Dendritic cell treated with granulocyte-macrophage colony-stimulating factor and Interleukin-4, amounts not matched to agents 40 ng/mL and 50 ng/mL, for 4 days (primary cell): ENCODE measurements around the gene MZT2A.
"Not testable (repeated sequence)": the region's sequence is repeated elsewhere in the genome, so short reads cannot be mapped to it uniquely, and the experiment has no call there.

Experiments used
- H3K27ac Mint-ChIP-seq: one replicate; pipeline ENCODE4 v1.8.0; 2022; ENCODE audit warnings: mild to moderate bottlenecking, mixed read lengths
- H3K27me3 Mint-ChIP-seq: one replicate; pipeline ENCODE4 v1.8.0; 2022; ENCODE audit warnings: mild to moderate bottlenecking, mixed read lengths
- H3K36me3 Mint-ChIP-seq: one replicate; pipeline ENCODE4 v1.8.0; 2022; ENCODE audit warnings: low read depth, mixed read lengths
- H3K4me1 Mint-ChIP-seq: one replicate; pipeline ENCODE4 v1.8.0; 2022; ENCODE audit warnings: low read depth, mixed read lengths
- H3K4me3 Mint-ChIP-seq: one replicate; pipeline ENCODE4 v1.8.0; 2022; ENCODE audit warnings: mild to moderate bottlenecking, moderate library complexity, mixed read lengths
- H3K9me3 Mint-ChIP-seq: one replicate; pipeline ENCODE4 v1.8.0; 2022; ENCODE audit warnings: mixed read lengths
- intact Hi-C: fragments of 100-400 bp; cut with micrococcal nuclease; formaldehyde crosslinking; loops from one replicate; pipeline ENCODE4 v1.15.0; 2022

The MZT2A gene

DNA sequence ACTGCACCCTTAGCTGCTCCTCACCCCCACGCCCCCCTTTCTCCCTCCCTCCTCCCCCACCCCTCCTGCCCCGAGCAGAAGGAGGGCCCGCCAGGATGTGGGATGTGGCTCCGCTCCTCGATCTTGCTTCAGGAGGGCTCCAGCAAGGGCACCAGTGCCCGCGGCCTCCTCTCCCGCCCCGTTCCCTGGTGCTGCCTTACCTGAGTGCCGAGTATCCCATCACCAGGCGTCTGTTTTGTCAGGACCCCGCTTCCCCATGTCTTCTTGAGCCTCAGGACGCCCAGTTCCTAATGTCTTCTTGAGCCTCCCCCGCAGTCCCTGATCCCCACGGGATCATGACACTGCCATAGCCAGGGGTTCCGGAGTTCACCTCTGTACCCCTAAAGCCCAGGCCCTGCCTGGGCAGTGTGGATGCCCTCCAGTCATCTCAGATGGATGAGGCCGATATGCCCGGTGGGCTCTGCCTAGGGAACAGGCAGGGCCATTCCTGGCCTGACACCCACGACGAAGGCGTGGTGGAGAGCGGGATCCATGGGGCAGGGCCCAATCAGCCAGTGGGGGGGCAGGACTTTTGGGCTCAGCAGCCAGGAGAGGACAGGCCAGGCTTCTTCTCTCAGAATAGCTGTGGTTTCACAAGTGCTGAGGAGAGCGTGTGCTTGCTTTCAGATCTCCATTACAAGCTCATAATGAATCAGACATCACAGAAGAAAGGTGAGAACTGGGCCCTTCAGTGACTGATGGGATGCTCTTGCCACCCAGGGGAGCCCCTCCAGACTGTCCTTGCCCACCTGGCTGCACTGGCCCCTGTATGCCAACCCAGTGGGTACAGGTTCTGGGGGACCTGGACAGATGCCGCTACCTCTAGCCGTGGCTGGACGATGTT is 37.0 kb upstream of the MZT2A start:
- Mint-ChIP-seq H3K4me1 (peaks cover 20% of the 10 kb centered on the region), H3K27me3 (peaks cover 42% of the 10 kb centered on the region), H3K4me3 (peak overlapping the region; percentile 35)
- H3K27ac Mint-ChIP-seq, H3K9me3 Mint-ChIP-seq, intact Hi-C loops, H3K36me3 Mint-ChIP-seq: not testable (repeated sequence)

DNA sequence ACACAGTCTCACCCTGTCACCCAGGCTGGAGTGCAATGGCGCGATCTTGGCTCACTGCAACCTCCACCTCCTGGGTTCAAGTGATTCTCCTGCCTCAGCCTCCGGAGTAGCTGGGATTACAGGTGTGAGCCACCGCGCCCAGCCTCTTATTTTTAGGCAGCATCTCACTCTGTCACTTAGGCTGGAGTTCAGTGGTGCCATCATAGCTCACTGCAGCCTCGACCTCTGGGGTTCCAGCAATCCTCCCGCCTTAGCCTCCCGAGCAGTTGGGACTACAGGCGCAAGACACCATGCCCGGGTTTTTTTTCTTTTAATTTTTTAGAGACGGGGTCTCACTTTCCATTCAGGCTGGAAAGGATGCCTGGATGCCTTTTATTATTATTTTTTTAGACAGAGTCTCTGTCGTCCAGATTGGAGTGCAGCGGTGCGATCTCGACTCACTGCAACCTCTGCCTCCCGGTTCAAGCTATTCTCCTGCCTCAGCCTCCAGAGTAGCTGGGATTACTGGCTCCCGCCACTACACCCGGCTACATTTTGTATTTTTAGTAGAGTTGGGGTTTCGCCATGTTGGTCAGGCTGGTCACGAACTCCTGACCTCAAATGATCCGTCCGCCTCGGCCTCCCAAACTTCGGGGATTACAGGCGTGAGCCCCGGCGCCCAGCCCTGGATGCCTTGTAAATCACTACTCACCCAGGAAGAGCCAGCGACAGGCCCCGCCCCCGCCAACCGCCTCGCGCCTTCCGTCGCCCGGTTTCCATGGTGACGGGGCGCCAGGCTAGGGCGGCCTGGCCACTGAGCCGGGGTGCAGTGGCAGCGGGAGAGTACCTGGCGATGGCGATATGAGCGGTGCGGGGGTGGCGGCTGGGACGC is 35.2 kb upstream of the MZT2A start, which contains the start of gene CCDC74A:
CCDC74A (plus strand) TSS at position 758 of the 871 bp plus-strand sequence; CDS start at position 841, 83 bp downstream.
- peaks cover 42% of the 10 kb centered on the region for H3K27me3 Mint-ChIP-seq
- H3K9me3 Mint-ChIP-seq, intact Hi-C loops, H3K36me3 Mint-ChIP-seq: not testable (repeated sequence)
- H3K4me3 Mint-ChIP-seq: peak within 1 kb of the TSS; percentile 73
- H3K27ac Mint-ChIP-seq: peak within 1 kb of the TSS; percentile 34
- peaks cover 20% of the 10 kb centered on the region for H3K4me1 Mint-ChIP-seq

DNA sequence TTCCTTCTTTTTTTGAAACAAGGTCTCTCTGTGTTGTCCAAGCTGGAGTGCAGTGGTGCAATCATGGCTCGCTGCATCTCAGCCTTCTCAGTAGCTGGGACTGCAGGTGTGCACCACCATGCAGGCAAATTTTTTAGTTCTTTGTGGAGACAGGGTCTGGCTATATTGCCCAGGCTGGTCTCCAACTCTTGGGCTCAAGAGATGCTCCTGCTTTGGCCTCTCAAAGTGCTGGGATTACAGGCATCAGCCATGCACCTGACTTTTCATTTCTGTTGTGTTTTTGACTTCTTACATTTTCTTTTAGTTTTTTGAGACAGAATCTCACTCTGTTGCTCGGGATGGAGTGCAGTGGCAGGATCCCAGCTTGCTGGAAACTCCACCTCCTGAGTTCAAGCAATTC is 33.1 kb upstream of the MZT2A start:
- Mint-ChIP-seq H3K27me3 (peaks cover 41% of the 10 kb centered on the region), H3K4me1 (peaks cover 20% of the 10 kb centered on the region)
- H3K4me3 Mint-ChIP-seq, H3K27ac Mint-ChIP-seq, H3K9me3 Mint-ChIP-seq, H3K36me3 Mint-ChIP-seq, intact Hi-C loops: not testable (repeated sequence)

DNA sequence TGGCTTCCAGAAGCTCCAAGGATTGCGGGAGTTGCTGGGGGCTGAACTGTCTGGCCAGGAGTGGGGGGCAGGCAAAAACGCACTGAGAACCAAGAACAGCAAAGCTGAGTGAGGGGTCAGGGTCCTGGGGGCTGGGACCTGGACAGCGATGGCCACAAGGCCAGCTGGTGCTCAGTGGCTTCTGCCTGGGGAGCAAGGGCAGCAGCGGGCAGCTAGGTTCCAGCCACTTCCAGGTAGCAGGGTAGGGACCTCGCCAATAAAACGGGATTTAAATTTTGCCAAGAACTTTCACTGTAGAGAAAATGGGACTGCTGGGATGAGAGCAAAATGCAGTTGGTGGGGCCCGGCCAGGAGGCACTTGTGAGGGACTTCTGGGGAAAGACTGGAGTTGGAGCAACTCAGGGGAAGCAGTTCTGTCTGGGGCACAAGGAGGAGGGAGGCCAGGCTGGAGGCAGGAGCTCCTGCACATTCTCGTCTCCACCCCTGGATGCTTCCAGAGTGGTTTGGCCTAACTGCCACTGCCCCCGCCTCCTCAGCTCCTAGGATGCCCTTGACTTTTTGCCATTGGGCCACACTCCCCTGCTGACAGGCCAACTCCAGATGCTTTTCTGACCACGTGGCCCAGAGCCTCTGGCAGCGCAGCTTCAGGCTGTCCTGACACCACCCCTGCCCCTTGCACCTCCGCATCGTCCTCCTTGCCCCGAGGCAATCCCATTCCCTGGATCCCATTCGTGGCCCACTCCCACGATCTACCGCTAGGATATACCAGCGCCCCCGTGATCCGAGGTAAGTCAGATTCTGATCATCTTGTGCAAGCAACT is 30.0 kb upstream of the MZT2A start:
- no peak overlapping the region for H3K27ac Mint-ChIP-seq
- H3K4me1 Mint-ChIP-seq: no peaks in the 10 kb centered on the region
- H3K4me3 Mint-ChIP-seq: no peak overlapping the region
- no peaks in the 10 kb centered on the region for H3K9me3 Mint-ChIP-seq
- peaks cover 38% of the 10 kb centered on the region for H3K36me3 Mint-ChIP-seq
- intact Hi-C loops: no loop called here
- peaks cover 13% of the 10 kb centered on the region for H3K27me3 Mint-ChIP-seq

DNA sequence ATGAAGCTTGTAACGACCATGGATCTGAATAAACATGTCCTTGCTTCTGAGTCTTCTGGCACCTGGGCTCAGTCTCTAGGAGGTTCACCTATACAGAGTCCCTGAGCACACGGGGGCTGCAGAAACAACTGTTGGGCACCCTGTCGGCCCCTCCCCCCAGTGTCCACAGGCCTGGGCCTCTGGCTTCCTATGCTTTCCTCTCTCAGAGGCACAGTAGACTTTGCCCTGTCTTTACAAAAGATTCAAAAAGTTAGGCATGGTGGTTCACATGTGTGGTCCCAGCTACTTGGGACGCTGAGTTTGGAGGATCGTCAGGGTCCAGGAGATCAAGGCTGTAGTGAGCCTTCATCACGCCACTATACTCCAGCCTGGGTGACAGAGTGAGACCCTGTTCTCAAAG is 29.3 kb upstream of the MZT2A start:
- H3K27ac Mint-ChIP-seq, H3K4me1 Mint-ChIP-seq, H3K4me3 Mint-ChIP-seq, intact Hi-C loops, H3K9me3 Mint-ChIP-seq, H3K27me3 Mint-ChIP-seq: not testable (repeated sequence)
- H3K36me3 Mint-ChIP-seq: peaks cover 44% of the 10 kb centered on the region

DNA sequence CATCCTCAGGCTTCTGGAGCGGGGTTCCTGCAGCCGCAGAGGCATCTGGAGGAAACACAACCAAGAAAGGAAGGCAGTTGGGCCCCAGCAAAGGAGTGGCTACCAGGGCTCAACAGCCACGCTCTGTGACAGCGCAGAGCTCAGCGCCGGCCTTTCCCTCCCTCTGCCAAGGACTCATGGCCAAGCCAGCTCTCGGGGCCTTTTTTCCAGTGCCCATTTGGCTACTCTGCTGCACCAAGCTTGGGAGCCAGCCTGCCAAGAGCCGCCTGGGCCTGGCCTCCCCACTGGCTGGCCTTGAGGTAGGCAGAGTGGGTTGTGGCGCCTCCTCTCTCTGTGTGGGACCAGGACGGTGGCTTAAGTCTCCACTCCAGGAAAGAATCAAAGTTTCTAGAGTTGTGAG is 28.3 kb upstream of the MZT2A start:
- Mint-ChIP-seq H3K36me3 (peaks cover 54% of the 10 kb centered on the region), H3K9me3 (no peaks in the 10 kb centered on the region), H3K27me3 (peaks cover 6% of the 10 kb centered on the region), H3K4me3 (no peak overlapping the region), H3K27ac (no peak overlapping the region), H3K4me1 (no peaks in the 10 kb centered on the region)
- intact Hi-C loops: no loop called here

DNA sequence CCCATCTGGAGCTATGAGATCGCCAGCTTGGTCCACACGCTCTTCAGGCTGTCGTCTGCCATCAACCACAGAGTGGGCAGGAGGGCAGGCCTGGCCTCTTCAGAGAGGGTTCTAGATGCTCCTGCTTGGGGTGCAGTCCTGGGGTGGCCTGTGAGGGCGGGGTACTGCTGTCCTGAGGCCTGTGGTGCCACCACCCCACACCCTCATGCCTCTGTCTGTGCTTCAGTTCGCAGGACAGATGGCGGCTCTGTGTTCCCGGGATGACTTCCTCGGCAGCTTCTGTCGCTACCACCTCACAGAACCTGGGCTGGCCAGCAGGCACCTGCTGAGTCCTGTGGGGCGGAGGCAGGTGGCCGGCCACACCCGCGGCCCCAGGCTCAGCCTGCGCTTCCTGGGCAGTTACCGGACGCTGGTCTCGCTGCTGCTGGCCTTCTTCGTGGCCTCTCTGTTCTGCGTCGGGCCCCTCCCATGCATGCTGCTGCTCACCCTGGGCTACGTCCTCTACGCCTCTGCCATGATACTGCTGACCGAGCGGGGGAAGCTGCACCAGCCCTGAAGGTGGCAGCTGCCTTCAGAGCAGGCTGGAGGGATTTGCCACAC is 27.8 kb upstream of the MZT2A start:
- H3K9me3 Mint-ChIP-seq, H3K27me3 Mint-ChIP-seq, intact Hi-C loops, H3K4me3 Mint-ChIP-seq, H3K4me1 Mint-ChIP-seq: not testable (repeated sequence)
- Mint-ChIP-seq H3K27ac (peak overlapping the region; percentile 7), H3K36me3 (peaks cover 60% of the 10 kb centered on the region)

DNA sequence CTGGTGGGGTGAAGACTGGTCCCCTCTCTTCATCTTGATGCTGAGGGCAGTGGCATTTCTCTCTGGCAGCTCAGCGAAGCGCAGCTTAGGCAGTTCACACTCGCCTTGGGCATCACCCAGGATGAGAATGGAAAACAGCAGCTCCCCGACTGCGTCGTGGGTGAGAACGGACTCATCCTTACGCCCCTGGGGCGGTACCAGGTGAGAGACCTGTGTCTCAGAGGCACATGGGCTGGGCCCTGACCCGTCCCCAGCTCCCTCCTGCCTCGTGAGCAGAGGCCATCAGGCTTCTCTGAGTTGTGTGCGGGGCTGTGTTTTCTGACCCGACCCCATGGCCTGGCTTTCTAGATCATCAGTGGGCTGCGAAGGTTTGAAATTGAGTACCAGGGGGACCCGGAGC is 27.3 kb upstream of the MZT2A start:
- Mint-ChIP-seq H3K27ac (peak overlapping the region; percentile 7), H3K9me3 (no peaks in the 10 kb centered on the region), H3K36me3 (peaks cover 65% of the 10 kb centered on the region), H3K4me3 (no peak overlapping the region), H3K27me3 (no peaks in the 10 kb centered on the region), H3K4me1 (peaks cover 2% of the 10 kb centered on the region)
- intact Hi-C loops: no loop called here

DNA sequence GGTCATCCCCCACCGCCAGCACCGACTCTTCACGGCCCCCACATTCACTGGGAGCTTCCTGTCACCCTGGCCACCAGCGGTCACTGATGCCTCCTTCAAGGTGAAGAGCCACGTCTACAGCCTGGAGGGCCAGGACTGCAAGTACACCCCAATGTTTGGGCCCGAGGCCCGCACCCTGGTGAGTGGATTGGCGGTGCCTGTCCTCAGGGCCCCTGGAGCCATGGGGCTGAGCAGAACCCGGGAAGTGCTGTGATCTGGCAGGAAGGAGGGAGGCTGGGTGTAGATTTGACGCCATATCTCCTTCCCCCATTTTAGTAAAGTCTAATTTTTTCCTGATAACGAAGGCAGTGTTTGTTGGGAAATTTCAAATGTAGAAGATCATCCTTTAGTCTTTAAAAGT is 26.3 kb upstream of the MZT2A start:
- H3K4me1 Mint-ChIP-seq, intact Hi-C loops, H3K27me3 Mint-ChIP-seq, H3K9me3 Mint-ChIP-seq, H3K4me3 Mint-ChIP-seq, H3K27ac Mint-ChIP-seq: not testable (repeated sequence)
- H3K36me3 Mint-ChIP-seq: peaks cover 74% of the 10 kb centered on the region

DNA sequence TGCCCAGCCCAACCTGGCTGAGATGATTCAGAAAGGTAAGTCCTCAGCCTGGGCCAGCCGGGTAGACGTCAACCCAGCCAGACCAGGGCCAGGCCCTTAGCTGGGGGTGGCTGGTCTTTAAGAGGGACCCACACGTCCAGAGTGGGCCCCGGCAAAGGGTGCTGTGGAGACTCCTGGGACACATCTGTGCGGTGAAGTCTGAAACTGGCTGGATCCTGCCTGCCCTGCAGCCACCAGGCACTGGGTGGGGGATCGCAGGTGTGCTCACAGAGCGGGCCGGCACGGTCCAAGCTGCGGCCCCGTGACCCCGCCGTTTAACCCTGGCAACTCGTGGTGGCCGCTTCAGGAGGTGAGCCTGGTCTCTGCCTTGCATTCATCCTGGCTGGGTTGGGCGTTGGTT is 25.7 kb upstream of the MZT2A start:
- H3K4me1 Mint-ChIP-seq, H3K27me3 Mint-ChIP-seq, H3K9me3 Mint-ChIP-seq, H3K27ac Mint-ChIP-seq, intact Hi-C loops, H3K4me3 Mint-ChIP-seq: not testable (repeated sequence)
- H3K36me3 Mint-ChIP-seq: peaks cover 81% of the 10 kb centered on the region

DNA sequence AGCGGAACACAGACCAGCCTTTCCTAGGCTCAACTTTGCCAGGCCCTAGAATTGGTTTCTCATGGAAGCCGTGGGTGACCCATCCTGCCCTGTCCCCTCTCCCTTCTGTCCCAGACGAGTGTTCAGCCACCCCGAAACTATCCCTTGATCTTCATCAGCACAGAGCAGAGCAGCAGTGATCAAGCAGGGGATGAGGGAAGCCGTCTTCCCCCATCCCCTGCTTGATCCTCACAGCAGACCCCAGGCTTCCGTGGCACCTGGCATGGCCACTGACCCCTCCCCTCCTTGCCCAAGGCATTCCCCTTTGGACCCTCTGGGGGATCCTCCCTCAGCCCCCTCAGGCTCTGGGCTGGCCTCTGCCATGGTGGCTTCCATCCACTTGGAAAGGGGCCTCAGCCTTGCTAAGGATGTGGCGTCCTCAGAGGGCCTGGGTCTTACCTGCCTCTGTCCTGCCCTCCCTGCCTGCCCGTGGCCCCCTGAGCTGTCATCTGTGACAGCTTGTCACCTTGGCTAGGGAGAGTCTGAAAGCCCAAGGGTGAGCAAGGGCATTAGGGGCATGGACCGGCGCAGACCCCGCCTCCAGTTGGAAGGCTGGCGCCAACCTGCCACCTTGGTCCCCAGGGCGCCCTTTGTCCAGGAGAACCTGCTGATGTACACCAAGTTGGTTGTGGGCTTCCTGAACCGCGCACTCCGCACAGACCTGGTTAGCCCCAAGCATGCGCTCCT is 25.1 kb upstream of the MZT2A start:
- Mint-ChIP-seq H3K9me3 (no peaks in the 10 kb centered on the region), H3K4me1 (peaks cover 10% of the 10 kb centered on the region), H3K36me3 (peaks cover 87% of the 10 kb centered on the region), H3K27me3 (no peaks in the 10 kb centered on the region), H3K27ac (no peak overlapping the region), H3K4me3 (no peak overlapping the region)
- intact Hi-C loops: no loop called here

DNA sequence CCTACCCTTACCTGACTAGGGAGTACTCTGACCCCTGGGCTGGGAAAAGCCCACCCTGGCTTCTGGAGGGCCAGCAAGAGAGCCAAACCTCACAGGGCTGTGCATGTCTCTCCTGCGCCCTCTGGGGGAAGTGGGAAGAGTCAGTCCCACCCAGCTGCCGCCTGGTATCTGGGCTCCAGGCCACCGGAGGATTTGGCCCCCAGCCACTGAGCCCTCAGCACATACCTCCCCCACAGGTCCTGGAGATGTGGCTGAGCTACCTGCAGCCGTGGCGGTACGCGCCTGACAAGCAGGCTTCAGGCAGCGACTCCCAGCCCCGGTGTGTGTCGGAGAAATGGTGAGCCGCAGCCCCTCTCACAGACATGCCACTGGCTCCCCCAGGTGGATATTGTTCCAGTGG is 24.4 kb upstream of the MZT2A start:
- intact Hi-C loops, H3K4me1 Mint-ChIP-seq, H3K9me3 Mint-ChIP-seq, H3K27me3 Mint-ChIP-seq, H3K27ac Mint-ChIP-seq, H3K4me3 Mint-ChIP-seq: not testable (repeated sequence)
- H3K36me3 Mint-ChIP-seq: peaks cover 93% of the 10 kb centered on the region

DNA sequence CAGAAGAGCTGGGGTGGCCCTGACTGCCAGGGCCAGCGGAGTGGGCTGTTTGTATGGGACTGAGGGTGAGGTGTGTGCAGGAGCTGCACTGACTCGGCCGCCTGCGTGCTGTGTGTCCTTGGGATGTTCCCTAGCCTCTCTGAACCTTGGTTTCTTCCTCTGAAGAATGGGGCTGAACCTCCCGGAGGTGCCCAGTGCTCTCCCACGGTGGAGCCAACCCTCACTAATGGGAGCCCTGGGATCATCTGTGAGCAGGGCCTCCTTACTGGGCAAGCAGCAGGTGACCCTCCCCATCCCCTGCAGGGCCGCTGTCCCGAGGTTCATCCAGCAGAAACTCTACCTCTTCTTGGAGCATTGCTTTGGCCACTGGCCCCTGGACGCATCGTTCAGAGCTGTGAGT is 23.8 kb upstream of the MZT2A start:
- Mint-ChIP-seq H3K36me3 (peaks cover 99% of the 10 kb centered on the region), H3K27me3 (no peaks in the 10 kb centered on the region), H3K27ac (no peak overlapping the region), H3K4me3 (no peak overlapping the region), H3K9me3 (no peaks in the 10 kb centered on the region), H3K4me1 (peaks cover 10% of the 10 kb centered on the region)
- intact Hi-C loops: no loop called here
